GM18951 (cell line): Measurements from ENCODE around the gene PLXNA4.

Experiments
- POLR2A ChIP-seq: IDR thresholded peaks from 4 replicates; pipeline ENCODE4 v1.6.1; 2011; ENCODE audit warnings: mild to moderate bottlenecking; ENCODE audit not compliant: insufficient read length, insufficient read depth; ENCODE audit errors: extremely low read depth
- in situ Hi-C: fragments of 300-500 bp; cut with MboI; formaldehyde crosslinking; loops from one replicate; pipeline ENCODE4 v1.12.0; 2022; ENCODE audit warnings: low sequenced_read_pairs, mixed read lengths, inconsistent platforms; ENCODE audit not compliant: unreplicated experiment

Gene PLXNA4

DNA sequence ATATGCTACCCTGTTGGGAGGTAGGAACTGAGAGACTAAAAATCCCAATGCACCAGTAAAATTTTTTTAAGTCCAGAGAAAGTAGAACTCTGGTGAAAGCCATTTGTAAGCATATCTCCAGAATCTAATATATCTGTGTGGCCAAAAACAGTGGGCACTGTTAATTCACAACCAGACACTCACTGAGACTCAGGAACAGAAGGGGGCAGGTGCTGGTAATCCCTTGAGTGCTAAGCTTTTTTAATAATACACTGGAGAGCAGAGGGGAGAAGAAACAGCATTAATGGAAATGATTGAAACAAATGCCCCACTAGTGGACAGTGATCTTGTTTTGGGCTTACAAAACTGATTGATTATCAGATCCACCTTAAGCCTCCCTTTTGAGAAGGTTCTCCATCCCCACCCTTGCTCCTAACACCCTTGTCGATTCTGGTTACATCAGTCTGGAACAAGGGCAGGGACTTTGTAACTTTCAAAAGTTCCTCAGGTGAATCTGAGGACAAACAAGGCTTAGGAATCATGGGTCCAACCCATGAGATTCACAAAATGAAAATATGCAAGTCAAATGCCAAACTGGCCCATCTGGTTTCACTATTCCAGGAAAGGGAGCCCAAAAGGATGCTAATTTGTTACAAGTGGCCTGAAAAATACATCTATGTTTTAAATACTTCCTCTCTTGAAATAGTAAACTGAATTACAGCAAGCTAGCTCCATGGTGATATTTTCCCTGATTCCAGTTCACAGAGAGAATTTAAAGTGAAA, 29.7 kb downstream of the PLXNA4 start:
- TF ChIP-seq POLR2A: no peak
- in situ Hi-C loops: no loop called here

DNA sequence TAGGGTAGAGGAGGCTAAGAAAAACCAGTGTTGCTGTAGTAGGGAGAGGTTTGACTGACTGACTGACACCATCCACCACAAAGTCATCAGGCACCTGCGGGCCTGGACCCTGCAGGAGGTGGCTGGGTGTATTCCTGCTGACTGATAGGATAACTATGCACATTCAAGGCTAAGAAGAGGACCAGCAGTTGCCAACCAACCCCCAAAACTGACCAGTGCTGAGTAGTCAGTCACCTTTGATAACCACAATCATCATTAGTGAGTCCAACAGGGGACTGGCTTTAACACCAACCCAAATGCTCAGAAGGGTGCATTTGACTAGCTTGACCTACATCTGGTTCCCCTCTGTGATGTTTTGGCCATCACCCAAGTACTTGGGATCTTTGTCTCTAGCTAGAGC, 30.5 kb downstream of the PLXNA4 start:
- TF ChIP-seq POLR2A: no peak
- in situ Hi-C loops: no loop called here

DNA sequence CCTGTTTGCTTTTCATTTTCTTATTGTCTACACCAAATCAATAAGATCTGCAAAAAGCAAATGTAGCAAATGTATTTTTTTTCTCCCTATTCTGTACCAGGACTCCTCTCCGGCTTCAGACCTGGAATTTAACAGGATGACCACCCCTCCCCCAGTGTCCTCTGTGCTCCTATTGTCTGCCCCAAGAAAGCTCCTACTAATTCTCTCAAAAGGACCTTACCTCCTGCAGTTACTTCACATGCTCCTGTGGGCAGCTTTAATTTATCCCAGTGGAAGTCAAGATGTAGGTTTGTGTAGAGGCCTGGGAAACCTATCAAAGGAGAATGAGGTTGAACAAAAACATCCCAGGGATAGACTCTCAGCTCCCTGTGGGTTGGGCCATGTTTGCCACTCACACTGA, 31.3 kb downstream of the PLXNA4 start:
- TF ChIP-seq POLR2A: no peak
- in situ Hi-C loops: no loop called here

DNA sequence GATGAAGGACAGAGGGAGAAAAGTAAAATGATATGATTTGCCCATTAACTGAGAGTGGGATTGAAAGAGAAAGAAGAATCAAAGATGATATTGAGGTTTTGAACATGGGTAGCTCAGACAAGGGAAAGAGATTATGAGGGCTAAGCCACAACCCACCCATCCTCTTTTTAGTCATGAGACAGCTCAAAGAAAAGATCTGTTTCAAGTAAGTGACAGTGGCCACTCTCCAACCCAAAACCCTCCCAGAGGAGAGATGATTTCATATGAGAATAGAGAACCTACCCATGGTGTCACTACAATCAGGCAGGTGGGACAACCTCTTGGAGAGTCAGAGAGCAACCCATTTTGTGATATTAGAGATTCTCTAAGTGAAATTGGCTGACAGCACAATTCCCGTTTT, 32.2 kb downstream of the PLXNA4 start:
- in situ Hi-C loops: no loop called here

DNA sequence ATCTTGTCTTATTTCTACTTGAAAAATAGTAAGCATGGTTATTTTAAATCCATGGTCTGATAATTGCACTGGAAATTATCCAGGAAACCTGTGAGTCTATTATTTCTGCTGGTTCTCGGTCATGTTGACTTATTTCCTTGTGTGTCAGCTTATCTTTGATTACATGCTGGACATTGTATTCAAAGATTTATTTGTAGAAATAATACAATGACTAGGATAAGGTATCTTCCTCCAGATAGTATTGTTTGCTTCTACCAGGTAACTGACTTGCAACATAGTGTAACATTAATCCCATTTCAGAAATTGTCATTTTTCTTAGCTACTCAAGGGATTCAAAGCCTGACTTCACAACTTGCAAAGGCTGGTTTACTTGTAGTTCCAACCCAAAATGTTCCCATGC, 33.4 kb downstream of the PLXNA4 start:
- no peak for TF ChIP-seq POLR2A
- in situ Hi-C loops: no loop called here

More for the DNA sequence above, 32.2 kb downstream of the PLXNA4 start:
- TF ChIP-seq POLR2A: no peak

DNA sequence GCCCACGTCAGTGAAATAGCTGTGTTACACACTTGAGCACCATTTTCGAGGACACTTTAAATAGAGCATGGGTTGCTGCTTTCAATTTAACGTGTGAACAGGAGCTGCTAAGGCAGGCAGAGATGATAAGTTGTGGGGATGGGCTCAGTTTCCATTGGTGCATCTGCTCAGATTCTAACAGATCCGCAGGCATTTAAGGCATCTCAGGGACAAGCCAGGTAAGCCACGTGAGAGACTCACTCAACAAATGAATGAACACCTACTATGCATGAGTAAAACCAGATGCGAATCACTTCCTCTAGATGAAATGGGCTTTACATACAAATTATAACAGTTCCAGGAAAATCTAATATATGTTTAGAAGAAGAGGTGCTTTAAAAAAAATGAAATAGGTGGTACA, 34.6 kb downstream of the PLXNA4 start:
- TF ChIP-seq POLR2A: no peak
- in situ Hi-C loops: no loop called here

DNA sequence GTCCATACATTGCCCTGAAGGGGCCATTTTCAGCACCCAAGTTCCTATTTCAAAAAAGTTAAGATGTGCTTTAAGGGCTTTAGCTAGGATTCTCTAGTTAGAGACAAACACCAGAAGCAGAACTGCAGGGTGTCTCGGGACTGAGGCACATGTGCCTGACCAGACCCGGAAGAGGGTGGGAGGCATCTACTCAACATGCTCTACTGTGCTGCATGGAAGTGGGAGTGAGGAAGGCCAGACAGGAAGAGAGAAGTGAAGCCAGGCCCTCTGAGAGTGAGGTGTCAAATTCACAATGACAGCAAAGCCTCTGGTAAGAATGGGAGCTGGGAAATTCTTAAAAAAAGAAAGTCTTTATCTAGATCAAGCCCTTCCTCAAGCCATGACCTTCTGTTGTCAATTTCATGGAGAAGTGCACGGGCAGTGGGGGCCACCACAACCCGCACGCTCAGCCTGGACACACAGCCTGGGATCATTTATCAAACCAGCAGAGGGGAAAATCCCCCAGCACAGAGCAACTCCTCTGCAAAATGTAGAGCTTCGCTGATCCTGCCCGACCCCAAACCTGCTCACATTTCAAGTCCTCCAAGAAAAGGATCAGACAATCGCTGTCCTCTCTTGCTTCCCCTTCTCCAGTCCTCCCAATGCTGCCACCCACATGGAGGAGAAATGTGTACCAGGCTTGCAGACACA, 38.7 kb downstream of the PLXNA4 start:
- in situ Hi-C loops: no loop called here
- TF ChIP-seq POLR2A: no peak

DNA sequence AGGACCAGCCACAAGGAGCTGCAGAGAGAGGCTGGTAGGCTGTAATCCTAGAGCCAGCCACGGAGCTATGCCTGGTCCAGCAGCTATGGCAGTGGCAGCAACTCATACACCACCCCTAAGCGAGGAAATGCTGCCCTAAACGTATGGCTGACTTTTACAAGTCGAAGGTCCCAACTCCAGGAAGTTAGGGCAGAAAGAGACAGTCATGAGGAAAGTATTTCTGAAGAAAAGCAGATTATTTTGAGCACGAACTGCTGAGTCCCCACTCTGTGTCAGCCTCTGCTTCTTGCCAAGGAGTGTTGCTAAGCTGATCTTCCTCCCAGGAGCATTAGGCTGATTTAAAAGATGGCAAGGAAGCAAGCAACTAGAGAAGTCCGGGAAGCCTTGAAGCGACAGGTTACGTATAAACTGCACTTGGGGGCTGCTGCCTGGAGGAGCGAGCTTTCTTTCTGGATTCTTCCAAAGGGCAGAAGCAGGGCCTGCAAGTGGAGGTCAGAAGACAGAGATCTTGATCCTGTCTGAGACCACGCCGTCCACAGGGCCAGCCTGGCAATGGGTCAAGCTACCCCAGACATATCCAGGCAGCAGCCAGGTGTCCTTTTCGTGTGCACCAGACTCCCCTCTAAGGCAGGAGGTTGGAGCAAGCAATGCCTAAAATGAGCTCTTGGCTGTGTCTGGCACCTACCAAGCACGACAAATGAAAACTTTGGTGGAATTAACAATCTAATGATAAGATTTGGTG, 39.4 kb downstream of the PLXNA4 start:
- no peak for TF ChIP-seq POLR2A
- in situ Hi-C loops: no loop called here

DNA sequence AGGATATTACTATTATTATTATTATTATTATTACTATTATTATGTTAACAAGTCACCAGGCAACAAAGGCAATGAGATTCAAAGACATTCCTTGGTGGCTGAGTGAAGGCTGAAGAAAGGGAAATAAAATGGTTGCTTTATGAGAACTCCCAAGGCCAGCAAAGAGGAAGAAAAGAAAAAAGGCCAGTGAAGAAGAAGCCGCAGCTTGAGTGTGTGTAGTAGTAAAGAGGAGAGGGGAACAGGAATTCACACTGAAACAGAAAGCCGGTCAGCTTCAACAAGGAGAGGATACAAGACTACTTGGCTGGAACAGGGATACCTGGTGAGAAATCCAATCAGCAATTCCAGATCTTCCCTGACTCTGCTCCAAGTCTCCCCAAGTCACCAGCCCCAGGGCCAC, 42.4 kb downstream of the PLXNA4 start:
- in situ Hi-C loops: no loop called here

DNA sequence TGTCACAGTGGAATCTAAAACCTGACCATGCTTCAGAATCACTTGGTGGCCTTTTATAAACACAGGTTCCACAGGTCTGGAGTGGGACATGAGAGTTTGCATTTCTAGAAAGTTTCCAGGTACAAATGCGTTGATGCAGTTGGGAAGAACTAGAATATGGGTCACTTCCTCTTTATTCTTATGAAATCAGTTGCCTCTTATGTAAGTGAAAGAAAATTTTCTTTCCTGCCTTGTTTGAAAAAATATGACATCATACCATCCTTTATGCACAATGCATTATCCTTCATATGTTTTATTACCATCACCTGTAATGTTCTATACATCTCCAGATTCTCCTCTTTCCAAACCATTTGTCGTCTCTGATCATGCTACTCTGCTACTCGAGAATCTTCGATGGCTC, 44.0 kb downstream of the PLXNA4 start:
- in situ Hi-C loops: no loop called here
- TF ChIP-seq POLR2A: no peak

More for the DNA sequence above, 42.4 kb downstream of the PLXNA4 start:
- no peak for TF ChIP-seq POLR2A

DNA sequence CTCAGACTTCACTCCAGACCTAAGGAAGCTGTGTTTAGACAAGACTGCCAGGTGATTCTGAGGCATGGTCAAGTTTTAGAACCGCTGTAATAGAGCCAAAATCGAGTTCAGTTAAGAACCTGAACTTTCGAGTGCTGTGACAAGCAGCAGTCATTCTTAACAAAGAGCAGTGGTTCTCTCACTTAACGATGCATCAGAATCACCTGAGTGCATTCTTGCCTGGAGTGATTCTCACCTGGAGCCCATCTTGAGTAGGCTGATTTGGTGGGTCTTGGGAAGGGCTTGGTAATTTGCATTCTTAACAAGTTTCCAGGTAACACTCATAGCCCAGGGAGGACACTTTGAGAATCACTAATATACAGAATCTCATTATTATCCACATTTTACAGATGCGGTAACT, 44.7 kb downstream of the PLXNA4 start:
- TF ChIP-seq POLR2A: no peak
- in situ Hi-C loops: no loop called here

DNA sequence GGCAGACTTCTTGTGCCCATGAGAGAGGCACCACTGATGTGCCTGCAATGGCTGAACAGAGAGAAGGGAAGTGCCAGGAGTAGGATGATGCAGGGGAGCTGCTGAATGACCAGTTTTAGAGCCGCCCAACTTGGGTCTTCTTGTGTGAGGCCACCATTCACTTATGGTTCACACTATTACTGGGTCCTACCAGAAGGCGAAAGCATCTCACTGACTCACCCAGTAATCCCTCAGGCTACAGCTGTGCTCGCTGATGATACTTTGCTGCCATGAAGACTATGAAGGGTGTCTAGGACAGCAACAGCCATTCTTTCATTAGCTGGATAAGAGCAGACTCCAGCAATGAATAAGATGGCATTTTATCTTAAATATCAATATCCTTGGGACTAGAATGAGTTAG, 47.6 kb downstream of the PLXNA4 start:
- in situ Hi-C loops: no loop called here
- TF ChIP-seq POLR2A: no peak
